Fibroblast of skin of back (primary cell): ENCODE data around the gene ING4.
A peak's percentile ranks its signal among the peaks of the same experiment; 100 is the strongest.

Experiments
- DNase-seq: peaks from one replicate; pipeline ENCODE4 v3.0.0-alpha.2; 2013

Gene ING4

DNA sequence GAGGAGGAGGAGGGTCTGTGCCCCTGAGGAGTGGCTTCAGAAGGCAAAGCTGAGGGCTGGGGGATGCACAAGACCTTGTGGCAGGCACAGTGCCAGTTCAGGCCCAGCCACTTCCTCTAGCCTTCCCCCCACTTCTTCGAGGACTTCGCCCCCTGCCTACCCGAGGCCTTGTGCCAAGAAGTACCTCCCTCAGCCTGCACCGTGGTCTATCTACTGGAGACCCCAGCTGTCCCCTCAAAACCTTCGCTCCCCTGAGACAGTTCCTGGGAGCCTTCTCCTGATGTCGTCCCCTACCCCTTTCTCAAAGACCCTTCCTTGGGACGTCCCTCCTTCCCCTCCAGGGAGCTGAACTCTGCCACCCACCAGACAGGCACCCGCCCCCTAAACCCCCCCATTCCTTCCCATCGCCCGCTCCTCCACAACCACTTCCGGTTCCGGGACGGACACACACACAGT, 25.7 kb upstream of the ING4 start:
- peak; percentile 24 for DNase-seq

DNA sequence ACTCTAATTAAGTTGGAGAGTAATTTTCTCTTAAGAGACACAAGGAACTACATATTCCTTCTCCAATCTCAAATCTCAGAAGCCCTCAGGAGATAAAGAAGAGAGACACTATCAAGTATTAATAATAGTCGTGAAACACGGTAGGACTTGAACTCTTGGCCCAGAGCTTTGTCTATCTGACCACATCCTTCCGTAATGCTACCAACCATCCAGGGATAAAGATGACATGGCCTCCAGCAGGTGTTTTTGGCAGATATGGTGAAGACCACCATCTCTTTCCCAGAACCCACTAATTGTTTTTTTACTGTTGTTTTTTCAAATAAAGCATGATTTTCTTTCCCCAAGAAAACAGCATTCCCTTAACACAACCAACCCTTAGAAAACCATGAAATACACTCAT, 22.9 kb upstream of the ING4 start:
- DNase-seq = no peak

DNA sequence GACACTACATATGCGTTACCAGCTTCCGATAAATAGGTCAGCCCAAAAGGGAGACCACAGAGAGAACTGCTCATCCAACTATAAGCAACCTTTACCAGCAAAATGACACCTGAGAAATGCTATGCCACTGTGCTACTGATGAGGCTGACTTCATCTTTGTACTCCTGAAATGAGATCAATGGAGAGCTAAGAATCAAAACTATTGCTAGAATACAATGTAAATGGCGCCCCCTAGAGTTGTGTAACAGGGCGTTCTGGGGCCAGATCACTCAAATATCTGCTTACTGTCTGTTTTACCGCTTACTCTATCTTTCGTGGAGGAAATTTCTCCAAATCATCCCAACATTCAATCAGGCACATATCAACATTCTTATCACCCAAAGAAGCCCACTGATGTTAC, 21.7 kb upstream of the ING4 start:
- peak; percentile 30 for DNase-seq

DNA sequence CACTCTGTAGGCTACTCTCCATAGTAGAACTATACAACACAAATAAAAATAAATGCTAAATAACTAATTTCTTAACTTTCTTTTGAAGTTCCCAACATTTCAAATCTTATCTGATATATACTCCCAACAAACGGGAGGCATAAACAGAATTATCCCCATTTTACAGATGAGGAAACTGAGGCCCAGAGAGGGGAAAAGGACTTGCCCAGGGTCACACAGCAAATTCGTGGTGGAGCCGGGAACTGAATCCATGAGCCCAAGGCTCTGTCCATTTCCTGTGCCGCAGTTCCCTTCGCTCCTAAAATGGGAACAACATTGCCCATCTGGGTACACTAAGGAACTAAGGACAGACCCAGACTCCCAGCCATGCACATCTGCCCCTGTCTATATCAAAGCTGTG, 14.0 kb upstream of the ING4 start:
- DNase-seq = no peak

DNA sequence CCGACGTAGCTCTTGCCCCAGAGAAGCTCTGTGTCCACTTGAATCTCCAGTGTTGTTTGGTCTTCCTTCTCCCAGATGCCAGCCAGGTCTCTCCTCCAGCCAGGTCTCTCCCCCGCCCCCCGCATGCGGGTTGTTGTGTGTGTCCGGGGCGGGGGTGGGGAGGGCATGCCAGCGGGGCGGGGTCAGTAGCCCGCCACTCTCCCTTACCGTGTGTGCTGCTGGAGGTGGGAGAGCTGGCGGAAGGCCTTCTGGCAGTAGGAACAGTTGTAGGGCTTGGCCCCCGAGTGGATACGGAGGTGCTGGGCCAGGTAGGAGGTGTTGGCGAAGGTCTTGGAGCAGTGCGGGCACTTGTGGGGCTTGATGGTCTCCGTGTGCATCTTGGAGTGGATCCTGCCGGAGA, 9.2 kb upstream of the ING4 start:
- DNase-seq = no peak

DNA sequence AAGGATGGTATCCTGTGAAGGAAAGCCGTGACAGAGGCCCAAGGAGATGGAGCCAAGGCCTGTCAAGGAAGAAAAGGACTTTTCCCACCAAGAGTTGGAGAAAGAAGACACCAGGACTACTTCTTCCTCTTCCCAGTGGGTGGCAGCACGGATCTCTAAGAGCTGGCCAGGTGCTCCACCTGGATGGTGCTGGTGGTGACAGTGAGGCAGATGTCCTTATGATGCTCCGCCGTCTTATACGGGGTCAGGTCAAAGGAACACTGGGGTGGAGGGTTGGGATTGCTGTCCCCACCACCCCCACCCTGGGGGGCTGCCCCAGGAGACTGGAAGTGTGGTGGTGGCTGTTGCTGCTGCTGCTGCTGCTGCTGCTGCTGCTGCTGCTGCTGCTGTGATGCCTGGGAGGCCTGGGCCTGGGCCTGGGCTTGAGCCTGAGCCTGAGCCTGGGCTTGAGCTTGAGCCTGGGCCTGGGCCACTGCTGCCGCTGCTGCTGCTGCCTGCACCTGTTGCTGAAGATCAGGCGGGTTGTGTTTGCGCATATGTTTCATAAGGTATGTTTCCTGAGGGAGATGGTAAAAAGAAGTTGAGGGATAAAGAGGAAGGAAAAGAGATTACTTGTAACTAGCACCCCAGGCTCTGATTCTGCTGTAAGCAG, 4.8 kb upstream of the ING4 start:
- no peak for DNase-seq

DNA sequence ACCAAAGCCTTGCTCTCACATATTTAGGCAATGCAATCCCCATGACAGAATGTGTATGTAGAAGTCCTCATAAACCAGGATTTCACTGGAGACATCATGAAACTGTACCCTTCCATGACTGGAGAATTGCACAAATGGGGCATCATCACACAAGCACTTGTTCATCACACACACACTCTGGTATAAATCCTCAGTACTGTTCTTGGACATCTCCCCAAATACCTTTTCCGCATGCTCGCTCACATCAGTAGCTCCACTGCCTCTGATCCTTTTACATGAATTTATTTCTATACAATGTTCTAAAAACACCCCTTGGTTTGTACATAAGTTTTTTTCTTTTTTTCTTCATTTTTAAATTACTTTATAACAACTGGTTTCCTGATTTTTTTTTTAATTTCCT, 3.3 kb upstream of the ING4 start:
- no peak for DNase-seq

DNA sequence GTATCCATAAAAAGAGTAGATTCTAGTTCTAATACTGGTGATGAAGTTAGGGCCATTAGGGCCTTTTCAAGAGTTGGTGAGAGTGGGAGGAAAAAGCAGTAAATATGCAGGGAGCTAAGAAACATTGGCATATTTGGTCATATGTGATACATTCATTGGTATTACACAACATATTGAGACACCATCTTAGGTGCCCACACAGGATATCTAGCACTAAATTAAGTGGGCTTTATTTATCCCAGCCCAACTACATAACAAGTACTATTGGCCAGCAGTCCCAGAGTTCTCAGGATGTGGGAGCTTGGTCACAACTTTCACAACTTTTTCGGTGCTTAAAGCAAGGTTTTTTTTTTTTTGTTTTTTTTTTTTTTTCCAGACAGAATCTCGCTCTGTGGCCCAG, 2.0 kb upstream of the ING4 start:
- DNase-seq = no peak

DNA sequence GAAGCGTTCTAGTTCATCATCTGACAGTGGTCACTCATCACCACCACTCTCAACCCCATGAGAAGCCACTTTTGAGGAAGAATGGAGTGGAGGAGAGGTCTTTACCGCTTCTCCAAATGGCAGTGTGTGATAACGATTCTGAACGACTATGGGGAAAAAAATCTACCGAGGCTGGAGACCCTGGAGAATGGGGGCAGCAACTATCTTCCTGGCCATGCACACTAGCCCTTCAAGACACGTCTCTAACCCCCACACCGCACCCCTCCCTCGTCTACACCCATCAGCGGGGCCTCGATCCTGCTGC, 365 bp downstream of the ING4 start:
- DNase-seq = no peak

DNA sequence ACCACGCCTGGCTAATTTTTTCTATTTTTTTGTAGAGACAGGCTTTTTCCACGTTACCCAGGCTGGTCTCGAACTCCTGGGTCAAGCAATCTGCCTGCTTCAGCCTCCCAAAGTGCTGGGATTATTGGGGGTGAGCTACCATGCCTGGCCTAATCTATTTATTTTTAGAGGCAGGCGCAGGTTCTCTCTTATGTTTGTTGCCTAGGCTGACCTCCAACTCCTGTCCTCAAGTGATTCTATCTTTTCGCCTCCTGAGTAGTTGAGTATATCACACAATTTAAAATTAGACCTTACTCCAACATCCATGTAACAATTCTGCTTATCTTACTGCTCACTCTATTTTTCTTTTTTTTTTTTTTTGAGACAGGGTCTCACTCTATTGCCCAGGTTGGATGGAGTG, 8.9 kb downstream of the ING4 start:
- no peak for DNase-seq

DNA sequence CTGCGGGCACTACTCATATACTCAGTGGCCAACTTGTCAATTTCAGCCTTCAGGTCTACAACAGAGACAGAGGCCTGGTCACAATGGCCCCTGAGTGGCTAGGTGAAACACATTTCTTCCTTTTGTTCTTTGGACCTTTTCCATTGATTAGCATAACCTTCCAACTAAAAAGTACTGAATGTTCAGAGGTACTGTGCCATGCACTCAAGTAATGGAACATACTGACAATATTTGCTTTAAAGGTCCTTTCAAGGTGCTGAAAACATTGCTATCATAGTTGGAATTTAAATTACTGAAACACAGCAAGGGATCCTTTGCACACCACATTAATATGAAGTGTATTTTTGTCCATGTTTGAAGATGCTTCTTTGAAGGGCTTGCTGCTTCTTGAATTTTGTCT, 9.6 kb downstream of the ING4 start:
- DNase-seq = no peak

DNA sequence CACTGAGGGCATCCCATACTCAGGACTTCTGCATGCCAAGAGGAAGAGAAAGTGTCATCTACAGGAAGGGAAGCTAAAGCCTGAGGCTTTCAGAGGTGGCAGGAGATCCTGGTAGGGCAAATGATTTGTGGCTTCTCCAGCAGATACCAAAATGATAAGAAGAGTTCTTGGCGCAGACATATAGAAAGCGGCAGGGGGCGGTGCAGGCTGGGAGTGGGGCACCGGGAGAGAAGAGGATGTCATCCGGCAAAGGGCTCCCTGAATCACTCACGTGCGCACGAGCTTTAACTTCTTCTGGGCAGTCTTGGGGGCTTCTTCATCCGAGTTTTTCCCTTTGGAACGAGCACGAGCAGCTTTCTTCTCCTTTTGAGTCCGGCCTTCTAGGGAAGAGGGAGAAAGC, 10.5 kb downstream of the ING4 start:
- no peak for DNase-seq

DNA sequence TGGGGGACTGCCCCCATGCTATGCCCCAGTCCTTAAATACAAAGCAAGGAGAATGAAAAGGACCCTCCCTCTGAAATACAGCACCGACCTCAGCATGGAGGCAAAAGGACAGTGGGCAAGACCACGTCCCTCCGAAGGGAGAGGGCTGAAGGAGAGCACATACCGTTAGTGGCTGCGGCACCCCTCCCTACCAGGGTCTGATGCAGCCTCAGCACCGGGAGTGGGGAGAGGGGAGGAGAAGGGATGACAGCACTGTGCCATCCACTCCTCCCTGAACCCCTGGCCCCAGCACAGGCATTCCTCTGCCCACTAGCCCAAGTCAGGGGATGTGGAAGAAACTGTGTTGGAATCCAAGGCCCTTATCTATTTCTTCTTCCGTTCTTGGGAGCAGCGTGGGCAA, 12.1 kb downstream of the ING4 start:
- no peak for DNase-seq

DNA sequence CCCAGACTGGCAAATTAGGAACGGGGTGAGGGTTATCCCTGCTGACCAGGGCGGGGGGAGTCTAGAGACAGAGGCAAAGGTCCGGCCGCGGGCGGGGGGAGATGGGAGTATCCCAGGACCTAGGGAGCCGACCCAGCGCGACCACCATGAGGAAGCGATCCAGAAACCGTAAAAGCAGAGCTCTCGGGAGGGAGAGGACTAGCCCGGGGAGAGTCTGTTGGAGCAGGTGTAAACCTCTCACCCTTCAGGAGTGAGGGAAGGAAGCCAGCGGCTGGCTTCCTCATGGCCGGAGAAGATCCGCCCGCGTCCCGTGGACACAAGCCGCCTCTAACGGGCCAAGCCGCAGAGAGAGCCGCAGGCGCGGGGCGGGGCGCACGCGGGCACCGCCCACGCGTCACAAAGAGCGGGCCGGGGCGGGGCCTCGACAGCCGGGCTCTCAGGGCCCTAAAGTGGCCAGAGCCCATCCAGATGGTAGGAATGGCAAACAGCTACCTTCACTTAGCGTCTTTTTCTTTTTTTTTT, 15.8 kb downstream of the ING4 start, which contains the start of gene ACRBP:
Gene ACRBP, minus strand, starts transcription at position 350 of the 522 bp plus-strand sequence. Its CDS starts 66 bp downstream, at position 284.
- peak; percentile 50 for DNase-seq

DNA sequence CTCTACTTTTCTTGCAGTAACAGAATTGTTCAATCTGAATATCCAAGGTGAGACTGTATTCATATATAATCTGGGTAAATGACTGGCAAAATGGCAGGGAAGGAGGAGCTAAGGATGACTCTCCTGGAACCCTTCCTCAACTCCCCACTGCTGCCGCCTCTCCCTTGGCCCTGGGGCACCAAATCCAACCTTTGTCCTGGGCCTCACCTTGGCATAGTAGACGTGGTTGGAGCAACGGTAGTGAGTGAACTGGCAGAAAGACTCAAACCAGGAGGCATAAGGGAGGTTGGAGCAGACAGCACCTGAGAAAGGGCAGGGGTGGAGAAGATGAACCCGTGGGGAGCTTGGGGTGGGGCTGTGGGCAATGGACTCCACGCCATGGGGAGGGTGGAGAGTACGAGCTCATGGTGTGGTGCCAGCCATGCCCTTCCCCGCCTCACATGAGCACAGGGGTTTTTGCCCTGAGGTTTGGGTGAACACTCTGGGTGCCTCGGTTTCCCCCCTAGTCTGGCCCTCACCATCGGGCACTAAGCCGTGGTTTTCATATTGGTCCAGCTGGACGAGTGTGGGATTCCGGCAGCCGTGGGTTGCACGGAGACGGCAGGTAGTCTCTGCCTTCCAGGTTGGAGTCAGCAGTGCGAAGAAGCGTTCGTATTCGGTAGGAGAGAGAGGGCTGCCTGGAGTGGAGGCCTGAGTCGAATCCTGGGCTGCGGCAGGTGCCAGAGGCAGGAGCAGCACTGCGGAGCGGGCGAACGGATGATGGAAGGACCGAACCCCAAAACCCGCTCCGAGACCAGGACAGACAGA, 16.4 kb downstream of the ING4 start:
- no peak for DNase-seq

DNA sequence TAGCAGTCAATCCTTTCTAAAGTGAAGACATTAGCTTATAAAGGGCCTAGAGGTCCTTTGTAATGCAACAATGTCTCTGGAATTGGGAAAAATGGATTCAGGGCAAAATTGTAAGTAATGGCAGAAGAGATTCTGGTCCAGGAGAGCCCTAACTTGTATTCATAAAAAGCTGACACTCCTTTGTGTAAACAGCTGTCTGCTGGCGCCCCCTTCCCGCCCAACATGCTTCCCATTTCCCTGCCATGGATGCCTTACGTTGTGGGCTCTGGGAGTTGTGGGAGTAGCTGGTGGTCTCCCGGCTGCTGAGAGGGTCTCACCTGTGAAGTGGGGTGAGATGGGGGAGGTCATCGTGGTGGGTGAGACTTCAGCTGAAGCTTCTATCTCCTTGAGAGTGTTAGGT, 18.0 kb downstream of the ING4 start:
- DNase-seq = no peak

DNA sequence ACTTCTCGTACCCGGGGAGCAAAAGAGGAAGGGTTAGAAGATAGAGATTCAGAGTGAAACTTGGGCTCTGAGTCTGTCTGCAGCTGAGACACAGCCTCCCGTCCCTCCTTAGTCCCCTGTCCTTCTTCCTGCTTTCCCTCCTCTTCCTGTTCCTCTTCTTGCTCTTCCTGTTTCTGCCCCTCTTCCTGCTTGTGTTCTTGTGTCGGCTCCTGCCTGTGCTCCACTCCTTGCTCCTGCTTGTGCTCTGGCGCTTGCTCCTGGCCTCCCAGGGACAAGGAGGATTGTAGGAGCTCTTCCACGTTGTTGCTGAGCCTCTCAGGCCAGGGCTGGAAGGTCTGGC, 18.7 kb downstream of the ING4 start:
- DNase-seq = no peak

DNA sequence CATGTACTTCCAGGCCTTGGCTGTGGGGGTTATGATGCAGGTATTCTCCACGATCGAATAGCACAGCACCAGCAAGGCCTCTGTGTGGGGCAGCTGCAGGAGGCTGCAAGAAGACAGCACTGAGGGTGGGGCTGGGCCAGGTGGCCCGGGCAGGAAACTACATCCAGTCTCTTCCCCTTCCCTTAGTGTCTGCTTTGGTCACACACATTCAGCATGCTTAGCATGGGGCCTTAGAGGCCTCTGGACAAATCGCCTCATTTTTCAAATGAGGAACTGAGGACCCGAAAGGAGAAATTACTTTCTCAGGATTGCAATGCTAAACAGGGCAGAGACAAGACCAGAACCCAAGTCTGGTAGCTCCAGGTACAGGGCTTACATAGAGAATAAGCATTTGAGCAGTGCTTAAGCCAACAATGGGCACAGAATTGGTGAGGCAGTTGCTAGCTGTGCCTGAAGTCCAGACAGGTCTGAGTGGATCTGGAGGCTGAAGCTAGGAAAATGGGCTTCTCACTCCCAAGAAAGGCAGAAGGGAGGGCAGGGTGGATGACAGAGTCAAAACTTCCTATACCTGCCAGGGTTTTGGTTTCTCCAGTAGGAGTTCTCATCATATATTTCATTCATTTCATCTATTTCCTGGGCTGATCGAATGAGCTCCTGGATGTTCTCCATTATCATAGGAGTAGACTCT, 19.2 kb downstream of the ING4 start:
- DNase-seq = no peak

DNA sequence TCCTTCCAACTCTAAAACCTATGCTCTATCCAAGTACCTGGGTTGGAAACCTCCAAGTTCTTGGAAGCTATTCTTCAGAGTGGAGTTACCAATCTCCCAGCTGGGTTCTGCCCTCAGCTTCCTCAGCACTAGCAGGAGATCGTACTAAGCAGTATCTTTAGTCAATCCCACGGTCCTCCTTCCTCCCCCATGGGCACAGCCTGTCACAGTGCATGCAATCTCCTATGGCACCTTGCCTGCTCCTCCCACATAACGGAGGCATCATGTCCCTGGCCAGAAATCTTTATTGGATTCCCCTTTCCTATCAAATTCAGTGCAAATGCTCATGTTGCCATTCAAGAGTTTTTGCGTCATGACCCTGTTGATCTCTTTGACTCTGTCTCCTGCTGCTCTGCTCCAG, 21.8 kb downstream of the ING4 start:
- no peak for DNase-seq

DNA sequence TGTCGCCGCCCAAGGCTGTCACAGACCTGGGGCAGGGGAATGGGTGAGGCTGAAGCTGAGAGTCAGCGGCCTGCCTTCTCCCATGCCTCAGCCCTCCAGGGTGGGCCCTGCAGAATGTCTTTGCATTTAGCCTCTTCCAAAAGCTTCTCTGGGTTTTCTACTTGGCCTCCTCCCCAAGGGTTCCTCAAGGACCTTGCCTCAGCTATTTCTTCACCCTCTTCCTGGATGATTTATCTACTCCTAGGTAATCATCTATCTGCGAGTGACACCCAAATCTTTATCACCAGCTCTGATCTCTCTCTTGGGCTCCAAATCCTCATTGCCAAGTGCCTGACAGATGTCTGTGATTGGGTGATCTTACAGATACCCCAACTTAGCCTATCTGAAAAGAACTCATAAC, 22.4 kb downstream of the ING4 start:
- DNase-seq = no peak

DNA sequence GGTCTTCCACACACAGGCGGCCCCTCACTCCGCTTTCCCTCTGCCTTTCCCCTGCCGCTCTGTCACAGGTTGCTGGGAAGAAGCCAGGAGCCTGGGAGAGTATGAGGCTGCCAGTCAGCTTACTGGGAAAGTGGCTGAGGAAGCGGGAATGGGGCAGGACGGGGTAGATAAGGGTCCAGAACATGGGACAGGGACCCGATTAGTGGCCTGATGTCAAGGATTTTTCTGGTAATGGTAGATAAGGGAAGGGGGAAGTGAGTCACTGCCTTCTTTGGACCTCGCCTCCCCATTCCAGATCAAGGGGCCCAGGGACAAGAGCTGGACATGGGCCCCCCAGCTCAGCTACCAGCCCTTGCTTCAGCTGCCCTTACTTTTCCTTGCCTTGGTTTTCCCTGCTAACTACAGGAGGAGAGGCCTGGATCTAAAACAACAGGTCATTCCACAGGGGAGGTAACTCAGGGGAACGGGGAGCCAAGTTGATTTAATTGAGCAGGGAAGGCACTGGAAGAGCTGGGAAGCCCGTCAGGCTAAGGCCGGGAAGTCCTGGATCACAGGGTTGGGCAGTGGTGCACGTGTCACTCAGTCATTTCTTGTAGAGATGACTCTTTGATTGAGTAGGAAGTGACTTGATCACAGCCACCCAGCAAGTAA, 23.6 kb downstream of the ING4 start:
- DNase-seq = no peak

DNA sequence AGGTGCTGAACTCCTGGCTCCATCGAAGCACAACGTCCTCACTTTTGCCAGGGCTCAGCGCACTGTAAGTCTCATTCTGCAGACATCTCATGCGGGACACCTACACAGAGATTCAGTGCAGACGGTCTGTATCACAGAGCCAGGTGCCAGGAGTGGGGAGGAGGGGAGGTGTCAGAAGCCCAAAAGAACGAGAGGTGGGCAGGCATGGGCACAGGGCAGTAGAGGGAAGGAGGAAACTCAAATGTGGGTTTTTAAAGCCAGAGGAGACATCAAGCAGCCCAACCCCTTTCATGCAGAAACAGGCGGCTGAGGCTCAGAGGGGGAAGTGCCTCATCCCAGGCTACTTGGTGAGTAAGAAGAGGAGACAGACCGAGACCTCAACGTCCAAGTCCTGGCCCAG, 24.6 kb downstream of the ING4 start:
- no peak for DNase-seq

DNA sequence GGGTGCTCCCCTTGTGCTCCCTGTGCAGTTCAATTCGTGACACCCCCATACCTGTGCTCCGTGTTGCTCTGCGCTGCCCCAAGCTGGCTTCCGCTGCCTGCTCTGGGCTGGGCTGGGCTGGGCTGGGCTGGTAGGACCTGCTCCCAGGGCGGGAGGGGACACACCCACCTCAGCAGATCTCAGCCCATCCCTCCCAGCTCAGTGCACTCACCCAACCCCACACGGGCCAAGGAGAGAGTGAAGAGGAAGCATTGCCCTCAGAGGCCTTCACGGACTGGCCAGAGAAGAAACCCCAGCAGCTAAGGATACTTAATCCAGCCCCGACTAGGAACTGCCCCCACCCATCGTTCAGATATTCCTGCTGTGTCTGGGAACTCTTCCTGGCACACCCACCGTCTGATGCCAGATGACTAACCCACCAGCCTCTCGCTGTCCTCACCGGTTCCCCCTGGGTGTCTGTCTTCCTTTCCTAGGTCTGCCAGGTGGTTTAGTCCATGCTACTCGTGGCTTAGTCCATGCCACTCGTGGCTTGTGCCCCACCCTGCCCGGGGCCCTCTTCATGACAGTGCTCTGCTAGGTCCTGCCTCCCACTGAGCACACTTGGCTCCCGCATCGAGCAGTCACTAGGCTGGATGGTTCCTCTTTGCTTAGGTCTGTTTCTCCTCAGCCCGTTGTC, 26.9 kb downstream of the ING4 start, which contains the start of gene LPAR5:
Gene LPAR5, minus strand, starts transcription at position 104 of the 676 bp plus-strand sequence. CDS start 14,711 bp downstream, outside the sequence.
- peak; percentile 69 for DNase-seq
